Esophagus squamous epithelium (tissue), 5 donors: ENCODE results near the gene SLC44A1. TPM values are rescaled to one million over a fixed set of nuclear protein-coding genes. Genes with fewer than 3 reads are reported as not detected.

Source experiments
- DNase-seq: peaks from one replicate; lab custom pipeline; 2025; lab: John Stamatoyannopoulos, UW
- H3K27ac ChIP-seq, 4 donors: fragments of 200-600 bp; sonication (generic); one replicate each; pipeline ENCODE4 v1.5.1; 2016 to 2019; ENCODE audit warnings: mild to moderate bottlenecking in 1 of 4
- H3K27me3 ChIP-seq, 4 donors: fragments of 200-600 bp; sonication (generic); 1 replicate in 3 of 4; 2 replicates in 1 of 4; pipeline versions ENCODE4 v1.5.1 to v1.6.0; 2017 to 2021; ENCODE audit warnings: antibody characterized with exemption in 1 of 4
- H3K36me3 ChIP-seq, 3 donors: fragments of 200-600 bp; sonication (generic); one replicate each; pipeline ENCODE4 v1.5.1; 2016 to 2019
- H3K4me1 ChIP-seq, 3 donors: fragments of 200-600 bp; sonication (generic); one replicate each; pipeline ENCODE4 v1.5.1; 2017 to 2019
- H3K4me3 ChIP-seq, 4 donors: fragments of 200-600 bp; sonication (generic); 1 replicate in 3 of 4; 2 replicates in 1 of 4; pipeline ENCODE4 v1.5.1; 2016 to 2019; ENCODE audit warnings: mild to moderate bottlenecking in 2 of 4, moderate library complexity in 1 of 4
- H3K9me3 ChIP-seq, 3 donors: fragments of 200-600 bp; sonication (generic); one replicate each; pipeline ENCODE4 v1.5.1; 2016 to 2019
- POLR2A ChIP-seq, 4 donors: fragments of 450-650 bp; IDR thresholded peaks; one replicate each; pipeline ENCODE4 v1.6.1; 2017; ENCODE audit warnings: antibody characterized with exemption in 4 of 4, mild to moderate bottlenecking in 4 of 4, moderate library complexity in 3 of 4
- whole genome bisulfite sequencing, 2 donors: methylation state at CpG; one replicate each; pipeline ENCODE4 v1.1.5; 2018; 5-methylcytosine and 5-hydroxymethylcytosine counted together
- intact Hi-C: fragments of 100-400 bp; cut with DNase I; formaldehyde crosslinking; loops from one replicate; pipeline ENCODE4 v1.15.0; 2022
- total RNA-seq, 4 donors: library from RNA; depleted of rRNA; stranded (reverse); fragments of >200 nt; gene quantifications; one replicate each; pipeline ENCODE4 v1.1.0, GENCODE V29; 2016
- TF ChIP-seq, protein P1 (sequence below), 6 experiments: fragments of 450-650 bp in 4 of 6; fragments of 200-600 bp in 2 of 6; sonication (generic) in 2 of 6; IDR thresholded peaks; one replicate each; pipeline ENCODE4 v1.5.1; 2016 to 2019; ENCODE audit warnings: antibody characterized with exemption in 6 of 6, mild to moderate bottlenecking in 4 of 6, moderate library complexity in 4 of 6
- donor health status: DM: yes; HTN: yes; CAD: no.

SLC44A1 gene
- total RNA-seq, 4 donors from 2014 or later, result 19.9 to 52.9 (median 37.8) TPM

DNA sequence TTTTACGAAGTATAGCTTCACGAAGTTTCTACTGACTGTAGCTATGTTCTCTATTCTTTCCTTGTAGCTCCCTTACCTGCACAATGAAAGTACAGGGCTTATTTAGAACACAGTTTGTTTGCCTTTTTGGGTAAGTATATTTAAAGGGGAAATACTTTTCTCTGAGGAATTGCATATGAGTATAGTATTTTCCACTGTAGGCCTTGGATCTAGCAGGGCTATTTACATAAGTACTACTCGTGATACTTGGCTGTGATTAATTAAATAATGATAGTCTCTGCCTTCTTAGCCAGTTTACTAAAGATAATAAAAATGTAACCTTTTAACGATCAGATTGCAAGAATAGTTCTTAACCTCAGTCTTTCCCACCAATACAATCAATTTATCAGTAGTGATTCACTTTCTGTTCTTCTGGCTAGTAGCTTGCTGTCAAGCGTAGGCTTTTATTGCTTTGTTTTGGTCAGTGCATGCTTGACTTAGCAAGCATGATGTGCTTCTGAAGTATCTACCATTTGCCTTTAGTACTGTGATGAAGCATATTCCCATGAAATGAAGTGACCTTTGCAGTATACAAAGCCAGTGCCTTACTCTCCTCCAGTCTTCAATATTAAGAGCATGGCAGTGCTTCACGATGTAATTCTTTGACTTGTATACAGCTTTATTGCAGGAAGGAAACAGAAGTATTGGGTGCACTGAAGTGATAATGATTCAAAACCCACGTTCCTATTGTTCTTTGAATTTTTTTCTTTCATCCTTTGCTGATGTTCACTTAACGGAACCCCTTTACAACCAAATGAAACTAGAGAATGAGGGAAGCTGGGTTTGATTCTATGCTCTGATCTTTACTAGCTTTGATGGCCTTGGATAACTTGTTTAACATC lies 64.2 kb downstream of the SLC44A1 start:
- no peak overlapping the region for H3K4me3 ChIP-seq
- no peak for TF ChIP-seq POLR2A (IDR thresholded peaks at IDR 0.05)
- TF ChIP-seq, protein P1, sequence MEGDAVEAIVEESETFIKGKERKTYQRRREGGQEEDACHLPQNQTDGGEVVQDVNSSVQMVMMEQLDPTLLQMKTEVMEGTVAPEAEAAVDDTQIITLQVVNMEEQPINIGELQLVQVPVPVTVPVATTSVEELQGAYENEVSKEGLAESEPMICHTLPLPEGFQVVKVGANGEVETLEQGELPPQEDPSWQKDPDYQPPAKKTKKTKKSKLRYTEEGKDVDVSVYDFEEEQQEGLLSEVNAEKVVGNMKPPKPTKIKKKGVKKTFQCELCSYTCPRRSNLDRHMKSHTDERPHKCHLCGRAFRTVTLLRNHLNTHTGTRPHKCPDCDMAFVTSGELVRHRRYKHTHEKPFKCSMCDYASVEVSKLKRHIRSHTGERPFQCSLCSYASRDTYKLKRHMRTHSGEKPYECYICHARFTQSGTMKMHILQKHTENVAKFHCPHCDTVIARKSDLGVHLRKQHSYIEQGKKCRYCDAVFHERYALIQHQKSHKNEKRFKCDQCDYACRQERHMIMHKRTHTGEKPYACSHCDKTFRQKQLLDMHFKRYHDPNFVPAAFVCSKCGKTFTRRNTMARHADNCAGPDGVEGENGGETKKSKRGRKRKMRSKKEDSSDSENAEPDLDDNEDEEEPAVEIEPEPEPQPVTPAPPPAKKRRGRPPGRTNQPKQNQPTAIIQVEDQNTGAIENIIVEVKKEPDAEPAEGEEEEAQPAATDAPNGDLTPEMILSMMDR (IDR thresholded peaks at IDR 0.05), result no peak
- no peak overlapping the region for H3K27ac ChIP-seq
- no peaks in the 10 kb centered on the region for H3K4me1 ChIP-seq
- 75 to 81% methylated on average over 8 of the region's 8 CpGs for WGBS, 2 donors
- H3K27me3 ChIP-seq, result no peaks in the 10 kb centered on the region
- H3K36me3 ChIP-seq, result peaks cover 0 to 4% (median 0%) of the 10 kb centered on the region in 3 donors
- no peak for DNase-seq
- intact Hi-C loops, result no loop called here
- H3K9me3 ChIP-seq, result no peaks in the 10 kb centered on the region

DNA sequence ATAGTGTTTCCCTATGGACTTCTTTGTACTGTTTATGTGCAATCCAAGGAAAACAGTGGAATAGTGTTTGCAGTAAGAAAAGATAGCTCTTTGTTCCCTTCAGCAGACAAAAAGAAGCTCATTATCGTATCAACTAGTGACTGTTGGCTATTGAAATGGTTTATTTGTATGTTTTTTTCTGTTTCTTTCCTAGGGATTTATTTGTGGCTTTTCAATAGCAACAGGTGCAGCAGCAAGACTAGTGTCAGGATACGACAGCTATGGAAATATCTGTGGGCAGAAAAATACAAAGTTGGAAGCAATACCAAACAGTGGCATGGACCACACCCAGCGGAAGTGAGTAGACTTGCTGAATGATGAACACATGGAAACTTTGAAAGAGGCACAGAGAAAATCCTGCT lies 65.1 kb downstream of the SLC44A1 start:
- Histone ChIP-seq H3K27me3 (no peaks in the 10 kb centered on the region), H3K36me3 (peaks cover 0 to 4% (median 0%) of the 10 kb centered on the region in 3 donors), H3K4me3 (no peak overlapping the region), H3K27ac (no peak overlapping the region), H3K9me3 (no peaks in the 10 kb centered on the region), H3K4me1 (no peaks in the 10 kb centered on the region)
- TF ChIP-seq, protein P1 (IDR thresholded peaks at IDR 0.05), result no peak
- TF ChIP-seq POLR2A (IDR thresholded peaks at IDR 0.05), result no peak
- WGBS, 2 donors, result 77 to 91% methylated on average over 3 of the region's 3 CpGs
- intact Hi-C loops, result no loop called here
- DNase-seq, result no peak

DNA sequence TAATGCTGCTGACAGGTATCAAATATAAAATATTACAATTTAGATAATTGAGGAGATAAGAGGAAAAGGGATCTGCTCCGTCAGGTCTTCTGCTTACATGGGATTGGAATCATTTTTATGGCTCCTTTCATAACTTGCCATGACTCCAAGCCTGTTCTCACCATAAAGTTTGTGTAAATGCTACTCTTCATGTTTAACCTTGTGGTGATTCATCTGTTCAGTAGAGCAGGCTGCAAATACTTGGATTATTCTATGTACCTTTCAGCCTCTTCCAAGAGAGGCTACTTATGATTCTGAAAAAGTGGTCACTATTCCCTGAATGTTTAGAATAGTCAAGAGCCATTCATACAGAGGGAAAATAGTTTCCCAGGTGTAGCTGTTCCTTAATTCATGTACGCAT lies 66.9 kb downstream of the SLC44A1 start:
- 93 to 95% methylated on average over 2 of the region's 2 CpGs for WGBS, 2 donors
- TF ChIP-seq, protein P1 (IDR thresholded peaks at IDR 0.05), result no peak
- no peak for TF ChIP-seq POLR2A (IDR thresholded peaks at IDR 0.05)
- no peaks in the 10 kb centered on the region for H3K9me3 ChIP-seq
- H3K27ac ChIP-seq, result no peak overlapping the region
- intact Hi-C loops, result no loop called here
- peaks cover 0 to 4% (median 0%) of the 10 kb centered on the region in 3 donors for H3K36me3 ChIP-seq
- no peaks in the 10 kb centered on the region for H3K4me1 ChIP-seq
- DNase-seq, result no peak
- no peak overlapping the region for H3K4me3 ChIP-seq
- no peaks in the 10 kb centered on the region for H3K27me3 ChIP-seq

DNA sequence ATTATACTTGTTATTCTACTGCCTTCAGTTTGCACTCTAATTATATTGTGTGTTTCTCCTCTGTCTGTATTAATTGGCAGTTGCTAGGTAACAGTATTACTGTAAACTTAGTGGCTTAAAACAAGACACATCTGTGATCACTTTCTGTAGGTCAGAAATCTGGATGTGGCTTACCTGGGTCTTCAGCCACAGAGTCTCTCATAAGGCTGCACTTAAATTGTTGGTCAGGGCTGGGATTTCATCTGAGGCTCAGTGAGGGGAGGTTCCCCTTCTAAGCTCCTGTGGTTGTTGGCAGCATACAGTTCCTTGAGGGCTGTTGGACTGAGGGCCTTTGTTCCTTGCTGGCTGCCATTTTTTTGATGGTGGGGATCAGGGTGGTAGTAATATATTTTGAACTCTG lies 68.8 kb downstream of the SLC44A1 start:
- no peak overlapping the region for H3K27ac ChIP-seq
- no peak for DNase-seq
- no peaks in the 10 kb centered on the region for H3K4me1 ChIP-seq
- no peaks in the 10 kb centered on the region for H3K27me3 ChIP-seq
- TF ChIP-seq POLR2A (IDR thresholded peaks at IDR 0.05), result no peak
- TF ChIP-seq, protein P1 (IDR thresholded peaks at IDR 0.05), result no peak
- no peak overlapping the region for H3K4me3 ChIP-seq
- H3K9me3 ChIP-seq, result no peaks in the 10 kb centered on the region
- peaks cover 0 to 14% (median 0%) of the 10 kb centered on the region in 3 donors for H3K36me3 ChIP-seq
- intact Hi-C loops, result no loop called here

DNA sequence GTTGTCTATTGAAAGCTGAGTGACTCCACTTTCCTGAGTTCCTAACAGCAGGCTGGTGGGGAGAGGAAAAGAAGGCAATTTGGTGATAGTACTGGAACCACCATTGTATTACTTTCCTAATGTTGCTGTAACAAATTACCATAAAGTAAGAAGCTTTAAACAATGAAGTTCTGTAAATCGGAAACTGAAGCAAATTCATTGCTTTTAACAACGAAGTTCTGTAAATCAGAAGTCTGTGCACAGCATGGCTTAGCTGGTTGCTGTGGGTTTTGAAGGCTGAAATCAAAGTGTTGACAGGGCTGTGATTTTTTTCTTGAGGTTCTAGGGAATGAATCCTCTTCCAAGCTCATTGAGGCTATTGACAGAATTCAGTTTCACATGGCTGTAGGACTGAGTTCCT lies 72.3 kb downstream of the SLC44A1 start:
- 92 to 93% methylated on average over 2 of the region's 2 CpGs for WGBS, 2 donors
- Histone ChIP-seq H3K4me3 (no peak overlapping the region), H3K9me3 (no peaks in the 10 kb centered on the region), H3K27ac (no peak overlapping the region), H3K27me3 (no peaks in the 10 kb centered on the region), H3K4me1 (no peaks in the 10 kb centered on the region), H3K36me3 (peaks cover 0 to 20% (median 0%) of the 10 kb centered on the region in 3 donors)
- intact Hi-C loops, result no loop called here
- DNase-seq, result no peak
- TF ChIP-seq POLR2A (IDR thresholded peaks at IDR 0.05), result no peak
- TF ChIP-seq, protein P1 (IDR thresholded peaks at IDR 0.05), result no peak
